SK-N-SH treated with all-trans-retinoic acid at 6 μM for 48 hours (cell line): ENCODE data around the gene COBL.

Experiments used
- ATAC-seq: fragments of 200-7000 bp; cut with Tn5 transposase; 3 replicates; pipeline ENCODE4 v1.9.1; 2020; ENCODE audit warnings: mild to moderate bottlenecking, moderate library complexity
- ARNTL ChIP-seq: fragments of 450-650 bp; formaldehyde crosslinking; IDR thresholded peaks from 2 replicates; pipeline ENCODE4 v1.5.0; 2020; ENCODE audit warnings: low read depth, mild to moderate bottlenecking, moderate library complexity, borderline replicate concordance
- BACH2 ChIP-seq: fragments of 250-450 bp; sonication (Bioruptor Pico); IDR thresholded peaks from 2 replicates; pipeline ENCODE4 v1.9.0; 2021; ENCODE audit warnings: mild to moderate bottlenecking, borderline replicate concordance
- CSDC2 ChIP-seq: fragments of 250-450 bp; sonication (Bioruptor Pico); IDR thresholded peaks from 2 replicates; pipeline ENCODE4 v1.5.0; 2020; ENCODE audit warnings: mild to moderate bottlenecking, moderate library complexity
- ESRRG ChIP-seq: fragments of 250-450 bp; sonication (Bioruptor Pico); IDR thresholded peaks from 2 replicates; pipeline ENCODE4 v1.6.1; 2021; ENCODE audit warnings: mild to moderate bottlenecking
- GLIS3 ChIP-seq: fragments of 250-450 bp; sonication (Bioruptor Pico); IDR thresholded peaks from 2 replicates; pipeline ENCODE4 v1.5.0; 2020; ENCODE audit warnings: mild to moderate bottlenecking, moderate library complexity
- ISL1 ChIP-seq: fragments of 250-450 bp; sonication (Bioruptor Pico); IDR thresholded peaks from 2 replicates; pipeline ENCODE4 v2.1.2; 2022; ENCODE audit warnings: mild to moderate bottlenecking, moderate library complexity
- OSR1 ChIP-seq: fragments of 250-450 bp; sonication (Bioruptor Pico); IDR thresholded peaks from 2 replicates; pipeline ENCODE4 v1.8.0; 2022; ENCODE audit warnings: moderate library complexity, mild to moderate bottlenecking, inconsistent platforms
- PPARA ChIP-seq: fragments of 250-450 bp; sonication (Bioruptor Pico); IDR thresholded peaks from 2 replicates; pipeline ENCODE4 v1.5.0; 2020; ENCODE audit warnings: mild to moderate bottlenecking, borderline replicate concordance
- RARB ChIP-seq: fragments of 250-450 bp; sonication (Bioruptor Pico); IDR thresholded peaks from 2 replicates; pipeline ENCODE4 v1.8.0; 2021; ENCODE audit warnings: mild to moderate bottlenecking, moderate library complexity
- SNAI2 ChIP-seq: fragments of 250-450 bp; sonication (Bioruptor Pico); IDR thresholded peaks from 2 replicates; pipeline ENCODE4 v1.5.0; 2020; ENCODE audit warnings: mild to moderate bottlenecking, moderate library complexity
- TOX ChIP-seq: fragments of 250-450 bp; sonication (Bioruptor Pico); IDR thresholded peaks from 2 replicates; pipeline ENCODE4 v1.8.0; 2021; ENCODE audit warnings: mild to moderate bottlenecking, moderate library complexity, borderline replicate concordance
- TSHZ2 ChIP-seq: fragments of 250-450 bp; sonication (Bioruptor Pico); IDR thresholded peaks from 2 replicates; pipeline ENCODE4 v1.5.0; 2020; ENCODE audit warnings: mild to moderate bottlenecking, moderate library complexity
- ZC3H10 ChIP-seq: fragments of 250-450 bp; sonication (Bioruptor Pico); IDR thresholded peaks from 2 replicates; pipeline ENCODE4 v1.5.1; 2021; ENCODE audit warnings: mild to moderate bottlenecking, moderate library complexity
- ZFP3 ChIP-seq: fragments of 250-450 bp; sonication (Bioruptor Pico); IDR thresholded peaks from 2 replicates; pipeline ENCODE4 v1.5.0; 2020; ENCODE audit warnings: mild to moderate bottlenecking, moderate library complexity
- ZFP30 ChIP-seq: fragments of 450-650 bp; formaldehyde crosslinking; IDR thresholded peaks from 2 replicates; pipeline ENCODE4 v1.5.0; 2022; ENCODE audit warnings: mild to moderate bottlenecking, moderate library complexity
- ZNF565 ChIP-seq: fragments of 450-650 bp; formaldehyde crosslinking; conservative IDR thresholded peaks from 2 replicates; pipeline ENCODE4 v1.5.0; 2020; ENCODE audit warnings: low read depth, mild to moderate bottlenecking, moderate library complexity
- ZNF70 ChIP-seq: fragments of 450-650 bp; formaldehyde crosslinking; IDR thresholded peaks from 2 replicates; pipeline ENCODE4 v1.5.0; 2020; ENCODE audit warnings: mild to moderate bottlenecking, moderate library complexity
- ZNF8 ChIP-seq: fragments of 450-650 bp; formaldehyde crosslinking; IDR thresholded peaks from 2 replicates; pipeline ENCODE4 v1.5.0; 2020; ENCODE audit warnings: mild to moderate bottlenecking, moderate library complexity
- TF ChIP-seq, protein P1 (sequence below): fragments of 250-450 bp; sonication (Bioruptor Pico); IDR thresholded peaks from 2 replicates; pipeline ENCODE4 v1.8.0; 2020; ENCODE audit warnings: mild to moderate bottlenecking, moderate library complexity, borderline replicate concordance
- TF ChIP-seq, protein P2 (sequence below): fragments of 250-450 bp; sonication (Bioruptor Pico); IDR thresholded peaks from 2 replicates; pipeline ENCODE4 v1.5.1; 2020; ENCODE audit warnings: low read depth, mild to moderate bottlenecking, moderate library complexity

COBL gene

DNA sequence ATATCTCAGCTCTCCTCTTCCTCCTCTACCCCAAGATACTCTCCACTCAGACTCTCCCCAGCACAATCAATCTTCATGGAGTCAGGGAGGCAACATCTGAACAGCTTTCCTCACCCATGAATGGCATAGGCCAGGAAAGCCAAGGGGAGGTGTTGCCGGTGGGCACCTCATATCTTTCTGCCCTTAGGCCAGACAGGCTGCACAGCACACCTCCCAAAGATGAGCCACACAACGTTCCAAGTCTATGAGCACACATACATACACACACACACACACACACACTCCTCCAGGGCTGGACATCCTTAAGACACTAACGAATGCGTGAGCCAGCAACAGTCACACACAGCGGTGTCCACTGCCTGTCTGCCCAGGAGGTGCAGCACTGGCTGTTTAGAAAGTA, 17.7 kb downstream of the COBL start:
- no peak for ATAC-seq
- TF ChIP-seq ZFP30 (no peak), PPARA (CRISPR knock-in tag) (no peak), ZNF565 (no peak), SNAI2 (no peak), TSHZ2 (CRISPR knock-in tag) (no peak), ISL1 (no peak), TOX (CRISPR knock-in tag) (no peak), ZC3H10 (no peak), GLIS3 (no peak), RARB (CRISPR knock-in tag) (no peak), ARNTL (no peak), OSR1 (no peak), ZNF8 (CRISPR knock-in tag) (no peak), CSDC2 (CRISPR knock-in tag) (no peak), ZFP3 (CRISPR knock-in tag) (no peak), ESRRG (CRISPR knock-in tag) (no peak), BACH2 (CRISPR knock-in tag) (no peak)
- TF ChIP-seq, protein P1, sequence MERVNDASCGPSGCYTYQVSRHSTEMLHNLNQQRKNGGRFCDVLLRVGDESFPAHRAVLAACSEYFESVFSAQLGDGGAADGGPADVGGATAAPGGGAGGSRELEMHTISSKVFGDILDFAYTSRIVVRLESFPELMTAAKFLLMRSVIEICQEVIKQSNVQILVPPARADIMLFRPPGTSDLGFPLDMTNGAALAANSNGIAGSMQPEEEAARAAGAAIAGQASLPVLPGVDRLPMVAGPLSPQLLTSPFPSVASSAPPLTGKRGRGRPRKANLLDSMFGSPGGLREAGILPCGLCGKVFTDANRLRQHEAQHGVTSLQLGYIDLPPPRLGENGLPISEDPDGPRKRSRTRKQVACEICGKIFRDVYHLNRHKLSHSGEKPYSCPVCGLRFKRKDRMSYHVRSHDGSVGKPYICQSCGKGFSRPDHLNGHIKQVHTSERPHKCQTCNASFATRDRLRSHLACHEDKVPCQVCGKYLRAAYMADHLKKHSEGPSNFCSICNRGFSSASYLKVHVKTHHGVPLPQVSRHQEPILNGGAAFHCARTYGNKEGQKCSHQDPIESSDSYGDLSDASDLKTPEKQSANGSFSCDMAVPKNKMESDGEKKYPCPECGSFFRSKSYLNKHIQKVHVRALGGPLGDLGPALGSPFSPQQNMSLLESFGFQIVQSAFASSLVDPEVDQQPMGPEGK (CRISPR knock-in tag), result no peak
- TF ChIP-seq, protein P2, sequence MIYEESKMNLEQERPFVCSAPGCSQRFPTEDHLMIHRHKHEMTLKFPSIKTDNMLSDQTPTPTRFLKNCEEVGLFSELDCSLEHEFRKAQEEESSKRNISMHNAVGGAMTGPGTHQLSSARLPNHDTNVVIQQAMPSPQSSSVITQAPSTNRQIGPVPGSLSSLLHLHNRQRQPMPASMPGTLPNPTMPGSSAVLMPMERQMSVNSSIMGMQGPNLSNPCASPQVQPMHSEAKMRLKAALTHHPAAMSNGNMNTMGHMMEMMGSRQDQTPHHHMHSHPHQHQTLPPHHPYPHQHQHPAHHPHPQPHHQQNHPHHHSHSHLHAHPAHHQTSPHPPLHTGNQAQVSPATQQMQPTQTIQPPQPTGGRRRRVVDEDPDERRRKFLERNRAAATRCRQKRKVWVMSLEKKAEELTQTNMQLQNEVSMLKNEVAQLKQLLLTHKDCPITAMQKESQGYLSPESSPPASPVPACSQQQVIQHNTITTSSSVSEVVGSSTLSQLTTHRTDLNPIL (CRISPR knock-in tag), result no peak
- TF ChIP-seq, all 23 proteins: peak for 0

DNA sequence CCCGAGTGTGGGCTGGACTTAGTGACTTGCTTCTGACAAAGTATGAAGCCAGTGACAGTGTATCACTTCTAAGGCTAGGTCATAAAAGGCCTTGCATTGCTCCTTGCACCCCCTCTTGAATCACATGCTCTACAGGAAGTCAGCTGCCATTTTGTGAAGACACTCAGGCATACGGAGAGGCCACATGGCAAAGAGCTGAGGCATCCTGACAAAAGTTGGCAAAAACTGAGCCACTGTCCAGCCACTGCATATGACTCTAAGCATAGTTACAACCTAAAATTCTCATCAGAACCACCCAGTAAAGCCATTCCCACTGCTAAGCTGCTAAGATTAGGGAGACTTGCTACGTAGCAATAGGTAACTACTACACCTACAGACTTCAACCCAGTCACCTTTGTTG, 18.6 kb downstream of the COBL start:
- TF ChIP-seq SNAI2, result no peak
- no peak for TF ChIP-seq ESRRG (CRISPR knock-in tag)
- no peak for TF ChIP-seq ZNF70 (CRISPR knock-in tag)
- ATAC-seq, result no peak

- ATAC-seq, result no peak
- TF ChIP-seq TOX (CRISPR knock-in tag), result no peak
- TF ChIP-seq GLIS3, result no peak
- no peak for TF ChIP-seq SNAI2
- TF ChIP-seq TSHZ2 (CRISPR knock-in tag), result no peak
- TF ChIP-seq ZNF565, result no peak
- TF ChIP-seq, all 23 proteins: peak for 0
Observed at GRCh38 chr7:51295440-51296245, 21.0 kb downstream of the COBL start.

DNA sequence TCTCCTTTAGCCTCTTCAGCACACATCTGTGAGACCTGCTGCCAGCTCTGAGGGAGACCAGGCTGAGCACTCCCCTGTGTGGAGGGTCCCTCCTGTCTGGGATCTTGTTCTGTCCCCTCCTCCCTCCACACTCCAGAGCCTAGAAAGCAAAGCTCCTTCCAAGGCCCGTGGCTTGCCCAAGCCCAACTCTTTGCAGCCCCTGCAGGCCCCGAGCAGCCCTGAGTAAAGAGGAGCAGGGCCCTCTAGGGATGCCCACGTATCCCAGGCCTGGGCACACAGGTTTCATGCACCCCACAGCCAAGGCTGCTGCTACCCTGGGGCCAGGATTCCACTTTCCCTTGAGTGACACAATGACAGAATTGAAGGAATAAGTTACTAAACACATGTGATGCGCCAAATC, 24.0 kb downstream of the COBL start:
- TF ChIP-seq GLIS3 (no peak), OSR1 (no peak), ZC3H10 (no peak)

More for the DNA sequence above, 24.0 kb downstream of the COBL start:
- no peak for ATAC-seq
